Measurements from ENCODE around the gene STIL.

The STIL gene

GRCh38 chr1:47225430-47226100 lies 88.4 kb downstream of the STIL start:
- H3K27ac ChIP-seq = no peak overlapping the region
- TF ChIP-seq CTCF (IDR thresholded peaks at IDR 0.05; ENCODE audit: low read depth, low read length, missing control alignments) = no peak
- in situ Hi-C loops (cut with HindIII; ENCODE audit: low pct_ligation_motif_present, low sequenced_read_pairs) = no loop called here
- H3K36me3 ChIP-seq (replicated peaks) = no peaks in the 10 kb centered on the region
- no peak for DNase-seq
- H3K27me3 ChIP-seq (replicated peaks) = peaks cover 84% of the 10 kb centered on the region
- H3K4me3 ChIP-seq (ENCODE audit: low read depth, low read length) = no peak overlapping the region

DNA sequence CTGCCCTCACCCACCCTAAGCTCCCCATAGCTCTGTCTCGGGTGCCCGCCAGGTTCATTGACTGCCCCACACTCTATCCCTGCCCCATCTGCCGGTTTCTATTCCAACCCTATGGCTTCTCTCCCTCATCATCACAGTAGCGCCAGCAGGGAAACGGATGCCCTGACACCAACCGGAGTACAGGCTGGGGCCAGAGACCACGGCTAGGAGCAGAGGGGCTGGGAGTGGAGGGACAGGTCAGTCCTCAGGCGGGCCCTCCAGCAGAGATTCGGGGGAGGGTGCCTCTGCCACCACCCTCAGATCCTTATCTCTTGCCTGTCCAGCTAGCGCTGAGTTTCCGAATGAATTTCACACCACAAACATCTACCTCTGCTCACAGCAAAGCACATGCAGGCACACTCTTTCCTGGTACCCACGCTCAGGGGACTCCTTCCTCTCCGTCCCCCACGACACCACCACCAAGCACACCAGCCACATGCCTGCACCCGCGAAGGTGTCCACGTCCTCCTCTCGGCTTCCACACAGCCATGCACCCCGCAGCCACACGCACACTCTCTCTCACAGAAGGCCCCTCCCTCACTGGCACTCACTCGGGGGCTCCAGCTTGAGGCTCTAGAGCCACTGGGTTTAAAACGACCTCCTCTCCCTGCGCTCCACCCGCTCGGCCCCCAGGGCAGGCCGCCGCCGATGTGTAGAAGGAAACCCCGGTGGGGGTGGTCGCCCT lies 89.1 kb downstream of the STIL start:
- H3K27me3 ChIP-seq (replicated peaks) = peaks cover 77% of the 10 kb centered on the region
- in situ Hi-C loops (cut with HindIII; ENCODE audit: low pct_ligation_motif_present, low sequenced_read_pairs) = no loop called here
- no peaks in the 10 kb centered on the region for H3K36me3 ChIP-seq (replicated peaks)
- no peak overlapping the region for H3K27ac ChIP-seq
- DNase-seq = no peak
- no peak overlapping the region for H3K4me3 ChIP-seq (ENCODE audit: low read depth, low read length)
- TF ChIP-seq CTCF (IDR thresholded peaks at IDR 0.05; ENCODE audit: low read depth, low read length, missing control alignments) = no peak

- Histone ChIP-seq H3K27ac (no peak overlapping the region), H3K4me3 (ENCODE audit: low read depth, low read length) (no peak overlapping the region), H3K27me3 (replicated peaks) (peaks cover 70% of the 10 kb centered on the region), H3K36me3 (replicated peaks) (no peaks in the 10 kb centered on the region)
- in situ Hi-C loops (cut with HindIII; ENCODE audit: low pct_ligation_motif_present, low sequenced_read_pairs) = no loop called here
- no peak for DNase-seq
- no peak for TF ChIP-seq CTCF (IDR thresholded peaks at IDR 0.05; ENCODE audit: low read depth, low read length, missing control alignments)
Observed at GRCh38 chr1:47223921-47224675, 89.8 kb downstream of the STIL start.

GRCh38 chr1:47223174-47223920 lies 90.6 kb downstream of the STIL start:
- H3K27me3 ChIP-seq (replicated peaks) = peaks cover 62% of the 10 kb centered on the region
- no peak overlapping the region for H3K4me3 ChIP-seq (ENCODE audit: low read depth, low read length)
- DNase-seq = no peak
- in situ Hi-C loops (cut with HindIII; ENCODE audit: low pct_ligation_motif_present, low sequenced_read_pairs) = no loop called here
- no peak overlapping the region for H3K27ac ChIP-seq
- no peak for TF ChIP-seq CTCF (IDR thresholded peaks at IDR 0.05; ENCODE audit: low read depth, low read length, missing control alignments)
- no peaks in the 10 kb centered on the region for H3K36me3 ChIP-seq (replicated peaks)

DNA sequence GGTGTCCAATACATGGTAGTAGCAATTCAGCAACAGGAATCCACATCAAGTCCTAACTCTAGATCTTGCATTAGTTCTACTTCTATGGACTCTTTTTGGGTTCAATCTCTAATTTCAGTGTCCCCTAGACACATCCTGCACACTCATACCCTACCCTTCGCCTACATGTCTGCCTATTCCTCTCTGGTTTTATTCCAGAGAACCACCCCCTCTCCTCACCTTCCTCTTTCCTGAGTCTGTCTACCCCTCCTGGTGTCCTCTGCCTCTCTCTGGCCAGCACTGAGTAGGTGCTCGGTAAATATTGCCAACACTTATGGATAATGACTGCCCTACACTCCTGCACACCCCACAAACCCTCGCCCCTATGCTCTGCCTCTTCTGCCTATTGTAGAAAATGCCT lies 91.5 kb downstream of the STIL start:
- Histone ChIP-seq H3K4me3 (ENCODE audit: low read depth, low read length) (no peak overlapping the region), H3K36me3 (replicated peaks) (no peaks in the 10 kb centered on the region), H3K27ac (no peak overlapping the region), H3K27me3 (replicated peaks) (peaks cover 54% of the 10 kb centered on the region)
- TF ChIP-seq CTCF (IDR thresholded peaks at IDR 0.05; ENCODE audit: low read depth, low read length, missing control alignments) = no peak
- in situ Hi-C loops (cut with HindIII; ENCODE audit: low pct_ligation_motif_present, low sequenced_read_pairs) = no loop called here
- DNase-seq = no peak

All from brain microvascular endothelial cell (primary cell).